NCI-H2029 (cell line): ENCODE data around the gene ARHGEF19.
"Not testable (repeated sequence)": the region's sequence is repeated elsewhere in the genome, so short reads cannot be mapped to it uniquely, and the experiment has no call there.

Experiments used
- DNase-seq: peaks from one replicate; lab custom pipeline; 2025; lab: John Stamatoyannopoulos, UW

The ARHGEF19 gene

GRCh38 chr1:16219968-16220500, 7.6 kb upstream of the ARHGEF19 start:
- DNase-seq: no peak

- no peak for DNase-seq
Observed at GRCh38 chr1:16218674-16219071, 6.2 kb upstream of the ARHGEF19 start.

- no peak for DNase-seq
Observed at GRCh38 chr1:16218014-16218673, 5.7 kb upstream of the ARHGEF19 start.

- peak; percentile 94 for DNase-seq
Observed at GRCh38 chr1:16217061-16217785, 4.8 kb upstream of the ARHGEF19 start.

- DNase-seq: peak; percentile 93
Observed at GRCh38 chr1:16215882-16216753, 3.7 kb upstream of the ARHGEF19 start.

- not testable (repeated sequence) for DNase-seq
Observed at GRCh38 chr1:16215240-16215639, 2.8 kb upstream of the ARHGEF19 start.

- not testable (repeated sequence) for DNase-seq
Observed at GRCh38 chr1:16213544-16213943, 1.1 kb upstream of the ARHGEF19 start.

GRCh38 chr1:16213013-16213412, 561 bp upstream of the ARHGEF19 start:
- no peak for DNase-seq

- DNase-seq: no peak
Observed at GRCh38 chr1:16211824-16212223, 628 bp downstream of the ARHGEF19 start.

- no peak for DNase-seq
Observed at GRCh38 chr1:16210581-16210980, 1.9 kb downstream of the ARHGEF19 start.

- no peak for DNase-seq
Observed at GRCh38 chr1:16209847-16210407, 2.5 kb downstream of the ARHGEF19 start.

- DNase-seq: no peak
Observed at GRCh38 chr1:16209132-16209846, 3.2 kb downstream of the ARHGEF19 start.

GRCh38 chr1:16208270-16208987, 4.0 kb downstream of the ARHGEF19 start:
- DNase-seq: no peak

GRCh38 chr1:16207318-16208269, 4.9 kb downstream of the ARHGEF19 start:
- no peak for DNase-seq

GRCh38 chr1:16206547-16207317, 5.7 kb downstream of the ARHGEF19 start:
- DNase-seq: peak; percentile 94

- DNase-seq: no peak
Observed at GRCh38 chr1:16205891-16206546, 6.4 kb downstream of the ARHGEF19 start.

- no peak for DNase-seq
Observed at GRCh38 chr1:16205334-16205671, 7.1 kb downstream of the ARHGEF19 start.

- DNase-seq: no peak
Observed at GRCh38 chr1:16204634-16205333, 7.7 kb downstream of the ARHGEF19 start.
